ENCODE results near the gene ZNF438. TPM values are rescaled to one million over a fixed set of nuclear protein-coding genes. Genes with fewer than 3 reads are reported as not detected.

ZNF438 gene
- total and polyA plus RNA-seq, 10 of the 15 experiments (the other 5 are each of a cell fraction or from before 2014, with no cell fraction given), result 0.93 to 5.2 (median 1.9) TPM

DNA sequence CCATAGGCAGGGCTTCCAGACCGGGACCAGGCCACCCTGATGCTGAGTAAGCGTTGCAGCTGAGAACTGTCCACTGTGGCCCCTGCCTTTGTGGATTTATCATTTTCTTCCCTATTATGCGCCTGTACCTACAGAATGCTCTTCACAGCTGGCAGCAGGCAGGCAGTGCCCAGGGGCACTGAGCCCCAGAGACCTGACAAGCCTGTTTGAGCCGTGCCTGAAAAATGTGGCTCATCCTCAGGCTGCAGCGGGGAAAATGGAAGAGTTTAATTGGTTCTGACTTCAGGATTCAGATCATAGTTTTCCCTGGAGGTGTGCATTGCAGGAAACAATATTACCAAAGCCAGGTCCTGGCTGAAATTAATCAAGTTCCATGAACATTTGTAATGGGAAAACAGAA, 200.2 kb downstream of the ZNF438 start (continued):
- TF ChIP-seq KLF5 (IDR thresholded peaks at IDR 0.05; ENCODE audit: partially characterized antibody), result no peak

- ChIA-PET POLR2A (no interaction called here), SMC1A (ENCODE audit: uncharacterized antibody, unreplicated experiment) (interaction anchor here (0.7 kb wide), 1 partner anchor 1048 kb away, joined by 3 read pairs; no protein-coding TSS in a partner anchor), CTCF (interaction anchor here (0.8 to 1.2 kb wide), 2 partner anchors 9 to 95 kb away, joined by 3 read pairs; no protein-coding TSS in a partner anchor), RAD21 (ENCODE audit: unreplicated experiment) (no interaction called here)
- intact Hi-C loops (cut with micrococcal nuclease; ENCODE audit: unreplicated experiment) (no loop called here), in situ Hi-C loops (cut with MboI) (no loop called here)
- no peaks in the 10 kb centered on the region for H3K27me3 ChIP-seq (replicated peaks in 1 of 2; ENCODE audit: control insufficient read depth in 2 of 2, insufficient read depth in 2 of 2, low read length in 1 of 2)
- no peak overlapping the region for H2AFZ ChIP-seq (ENCODE audit: control insufficient read depth, low read depth, low read length)
- no peak for FAIRE-seq
- H3K4me3 ChIP-seq, result no peak overlapping the region
- H3K4me2 ChIP-seq (ENCODE audit: control insufficient read depth, insufficient read depth), result no peak overlapping the region
- 40% methylated on average over 14 of the region's 14 CpGs for WGBS (ENCODE audit: insufficient coverage, insufficient replicate concordance, low lambda C conversion rate, missing lambda C conversion rate)
- TF ChIP-seq, protein P1, sequence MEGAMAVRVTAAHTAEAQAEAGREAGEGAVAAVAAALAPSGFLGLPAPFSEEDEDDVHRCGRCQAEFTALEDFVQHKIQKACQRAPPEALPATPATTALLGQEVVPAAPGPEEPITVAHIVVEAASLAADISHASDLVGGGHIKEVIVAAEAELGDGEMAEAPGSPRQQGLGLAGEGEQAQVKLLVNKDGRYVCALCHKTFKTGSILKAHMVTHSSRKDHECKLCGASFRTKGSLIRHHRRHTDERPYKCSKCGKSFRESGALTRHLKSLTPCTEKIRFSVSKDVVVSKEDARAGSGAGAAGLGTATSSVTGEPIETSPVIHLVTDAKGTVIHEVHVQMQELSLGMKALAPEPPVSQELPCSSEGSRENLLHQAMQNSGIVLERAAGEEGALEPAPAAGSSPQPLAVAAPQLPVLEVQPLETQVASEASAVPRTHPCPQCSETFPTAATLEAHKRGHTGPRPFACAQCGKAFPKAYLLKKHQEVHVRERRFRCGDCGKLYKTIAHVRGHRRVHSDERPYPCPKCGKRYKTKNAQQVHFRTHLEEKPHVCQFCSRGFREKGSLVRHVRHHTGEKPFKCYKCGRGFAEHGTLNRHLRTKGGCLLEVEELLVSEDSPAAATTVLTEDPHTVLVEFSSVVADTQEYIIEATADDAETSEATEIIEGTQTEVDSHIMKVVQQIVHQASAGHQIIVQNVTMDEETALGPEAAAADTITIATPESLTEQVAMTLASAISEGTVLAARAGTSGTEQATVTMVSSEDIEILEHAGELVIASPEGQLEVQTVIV (IDR thresholded peaks at IDR 0.05; ENCODE audit: borderline replicate concordance, partially characterized antibody), result no peak
- TF ChIP-seq ATF2 (IDR thresholded peaks at IDR 0.05; ENCODE audit: low read length) (no peak), ESRRA (IDR thresholded peaks at IDR 0.05; ENCODE audit: low read length) (no peak), MEF2B (IDR thresholded peaks at IDR 0.05; ENCODE audit: partially characterized antibody, poor library complexity, severe bottlenecking) (no peak), POLR2AphosphoS2 (IDR thresholded peaks at IDR 0.05; ENCODE audit: low read depth, low read length) (no peak), SMARCA5 (IDR thresholded peaks at IDR 0.05) (no peak)
- TF ChIP-seq, protein P2, sequence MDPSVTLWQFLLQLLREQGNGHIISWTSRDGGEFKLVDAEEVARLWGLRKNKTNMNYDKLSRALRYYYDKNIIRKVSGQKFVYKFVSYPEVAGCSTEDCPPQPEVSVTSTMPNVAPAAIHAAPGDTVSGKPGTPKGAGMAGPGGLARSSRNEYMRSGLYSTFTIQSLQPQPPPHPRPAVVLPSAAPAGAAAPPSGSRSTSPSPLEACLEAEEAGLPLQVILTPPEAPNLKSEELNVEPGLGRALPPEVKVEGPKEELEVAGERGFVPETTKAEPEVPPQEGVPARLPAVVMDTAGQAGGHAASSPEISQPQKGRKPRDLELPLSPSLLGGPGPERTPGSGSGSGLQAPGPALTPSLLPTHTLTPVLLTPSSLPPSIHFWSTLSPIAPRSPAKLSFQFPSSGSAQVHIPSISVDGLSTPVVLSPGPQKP (IDR thresholded peaks at IDR 0.05; ENCODE audit: low read depth, low read length), result no peak
- no peak for DNase-seq (ENCODE audit: low read depth, low spot score)
- H3K4me1 ChIP-seq (ENCODE audit: control insufficient read depth, insufficient read depth, low read length), result no peaks in the 10 kb centered on the region
- BruUV-seq (replicated peaks), result no TSS peak
- H3K36me3 ChIP-seq (ENCODE audit: control insufficient read depth in 2 of 2, insufficient read depth in 2 of 2, low read length in 1 of 2), result no peaks in the 10 kb centered on the region
- no peaks in the 10 kb centered on the region for H4K20me1 ChIP-seq (ENCODE audit: control insufficient read depth, insufficient read depth)
- H3K9ac ChIP-seq (ENCODE audit: control insufficient read depth, insufficient read depth, low read length), result no peak overlapping the region
- H3K27ac ChIP-seq (ENCODE audit: control insufficient read depth, insufficient read depth), result no peak overlapping the region
- no peaks in the 10 kb centered on the region for H3K9me3 ChIP-seq (replicated peaks; ENCODE audit: control insufficient read depth, insufficient read depth, low read length)
- no peaks in the 10 kb centered on the region for H3K79me2 ChIP-seq (ENCODE audit: control insufficient read depth, insufficient read depth, low read length)
- no peak for ATAC-seq
These were observed 201.1 kb downstream of the ZNF438 start for GRCh38 chr10:30830315-30831230.
